NCI-H1694 treated with DMSO at 0.1 percent for 48 hours (cell line): ENCODE measurements around the gene MRPS2.
"Not testable (repeated sequence)": the region's sequence is repeated elsewhere in the genome, so short reads cannot be mapped to it uniquely, and the experiment has no call there.

Source experiments
- DNase-seq: peaks from one replicate; lab custom pipeline; 2025; lab: John Stamatoyannopoulos, UW

Gene MRPS2

GRCh38 chr9:135514342-135515082 lies 14.0 kb downstream of the MRPS2 start:
- no peak for DNase-seq

GRCh38 chr9:135515083-135515951 lies 14.8 kb downstream of the MRPS2 start:
- DNase-seq, result no peak

GRCh38 chr9:135516132-135516860 lies 15.8 kb downstream of the MRPS2 start:
- DNase-seq, result no peak

- DNase-seq, result no peak
Measured at GRCh38 chr9:135517407-135517822, 16.9 kb downstream of the MRPS2 start.

- no peak for DNase-seq
Measured at GRCh38 chr9:135519179-135519971, 18.9 kb downstream of the MRPS2 start.

GRCh38 chr9:135520916-135521607 lies 20.6 kb downstream of the MRPS2 start, which contains the start of gene LCN1:
TSS of gene LCN1 (plus strand) at chr9:135521440. CDS start at chr9:135521498, 58 bp downstream.
- no peak for DNase-seq

- DNase-seq, result no peak
Measured at GRCh38 chr9:135521608-135522095, 21.2 kb downstream of the MRPS2 start.

GRCh38 chr9:135522137-135522877 lies 21.8 kb downstream of the MRPS2 start:
- no peak for DNase-seq

- DNase-seq, result no peak
Measured at GRCh38 chr9:135522931-135523330, 22.4 kb downstream of the MRPS2 start.

- DNase-seq, result no peak
Measured at GRCh38 chr9:135523521-135524129, 23.1 kb downstream of the MRPS2 start.

GRCh38 chr9:135524130-135524861 lies 23.8 kb downstream of the MRPS2 start:
- DNase-seq, result no peak

- DNase-seq, result no peak
Measured at GRCh38 chr9:135525241-135526088, 25.0 kb downstream of the MRPS2 start.

- no peak for DNase-seq
Measured at GRCh38 chr9:135526089-135526729, 25.7 kb downstream of the MRPS2 start.

GRCh38 chr9:135526730-135527571 lies 26.5 kb downstream of the MRPS2 start:
- no peak for DNase-seq

GRCh38 chr9:135528842-135529435 lies 28.5 kb downstream of the MRPS2 start:
- DNase-seq, result not testable (repeated sequence)

GRCh38 chr9:135530146-135530545 lies 29.7 kb downstream of the MRPS2 start:
- no peak for DNase-seq
